Measurements from ENCODE around the gene HDAC4.

DNA sequence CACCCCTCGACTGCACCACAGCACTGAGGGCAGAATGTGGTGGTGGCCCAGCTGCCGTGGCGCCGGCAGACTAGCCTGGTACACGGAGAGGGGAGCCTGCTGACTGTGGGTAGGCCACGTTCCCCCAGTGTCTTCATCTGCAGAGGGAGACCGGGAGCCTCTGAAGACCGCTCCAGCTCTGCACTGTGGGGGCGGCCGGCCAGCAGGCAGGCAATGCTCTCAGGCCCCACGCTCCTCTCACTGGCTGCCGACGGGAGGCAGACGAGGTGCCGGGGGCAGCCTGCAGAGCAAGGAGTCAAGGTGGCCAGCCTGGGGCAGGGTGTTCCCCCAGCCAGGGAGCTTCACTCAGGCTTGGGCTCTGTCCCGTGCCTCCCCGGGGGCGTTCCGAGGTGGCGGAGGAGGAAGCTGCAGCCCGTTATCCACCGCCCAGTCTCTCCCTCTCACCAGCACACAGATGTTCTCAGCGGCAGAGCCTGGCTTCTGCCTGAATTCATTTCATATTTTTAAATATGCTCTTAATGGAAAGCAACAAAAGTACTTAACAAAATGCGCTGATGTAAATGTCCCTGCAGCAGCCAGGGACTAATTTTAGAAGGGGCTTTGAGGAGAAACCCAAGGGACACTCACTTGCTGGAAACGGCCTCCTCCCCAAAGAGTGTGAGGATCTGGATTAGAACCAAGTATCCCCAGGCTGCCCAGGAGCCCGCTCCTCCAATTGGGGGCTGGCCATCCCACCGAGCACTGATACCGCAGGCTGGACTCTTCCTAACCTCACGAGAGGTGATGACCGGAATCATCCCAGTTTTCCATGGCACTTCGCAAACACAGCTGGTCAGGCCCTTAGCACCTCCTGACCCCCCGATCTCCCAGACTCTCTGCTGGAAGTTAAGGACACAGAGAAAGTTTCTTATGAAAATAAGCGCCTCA, 87.8 kb downstream of the HDAC4 start:
- no peak for TF ChIP-seq ZNF274 (IDR thresholded peaks at IDR 0.05; ENCODE audit: low read depth, low read length)
- TF ChIP-seq SUZ12 (IDR thresholded peaks at IDR 0.05; ENCODE audit: extremely low read depth, insufficient read depth, insufficient read length) = no peak
- TF ChIP-seq YY1 (IDR thresholded peaks at IDR 0.05; ENCODE audit: insufficient read depth, insufficient read length) = no peak
